GM18498 (cell line): ENCODE results near the gene PRSS36.

Experiments
- ATAC-seq: cut with Tn5 transposase; IDR thresholded peaks from one replicate; pipeline ENCODE4 v1.9.1; 2021; ENCODE audit warnings: mild to moderate bottlenecking, moderate library complexity; ENCODE audit not compliant: unreplicated experiment

Gene PRSS36

GRCh38 chr16:31128711-31129567 lies 20.9 kb downstream of the PRSS36 start:
- no peak for ATAC-seq

- no peak for ATAC-seq
Observed at GRCh38 chr16:31127182-31127581, 22.7 kb downstream of the PRSS36 start.

GRCh38 chr16:31125844-31126243 lies 24.0 kb downstream of the PRSS36 start:
- no peak for ATAC-seq

- ATAC-seq, result no peak
Observed at GRCh38 chr16:31120129-31120528, 29.7 kb downstream of the PRSS36 start.

- no peak for ATAC-seq
Observed at GRCh38 chr16:31118223-31119155, 31.4 kb downstream of the PRSS36 start.

- peak; percentile 93 for ATAC-seq
Observed at GRCh38 chr16:31117384-31118222, 32.3 kb downstream of the PRSS36 start, which contains the start of gene KAT8. KAT8 (plus strand) TSS chr16:31117664; CDS start chr16:31117682, 18 bp downstream.

GRCh38 chr16:31114468-31114867 lies 35.4 kb downstream of the PRSS36 start:
- no peak for ATAC-seq

GRCh38 chr16:31113121-31114120 lies 36.4 kb downstream of the PRSS36 start:
- ATAC-seq, result no peak

GRCh38 chr16:31112711-31113110 lies 37.2 kb downstream of the PRSS36 start:
- no peak for ATAC-seq

GRCh38 chr16:31111881-31112466 lies 37.9 kb downstream of the PRSS36 start:
- ATAC-seq, result no peak

GRCh38 chr16:31110106-31111034 lies 39.5 kb downstream of the PRSS36 start:
- no peak for ATAC-seq

- ATAC-seq, result no peak
Observed at GRCh38 chr16:31109622-31110021, 40.2 kb downstream of the PRSS36 start.

GRCh38 chr16:31108794-31109558 lies 40.9 kb downstream of the PRSS36 start:
- ATAC-seq, result no peak

- peak; percentile 84 for ATAC-seq
Observed at GRCh38 chr16:31108035-31108793, 41.7 kb downstream of the PRSS36 start, which contains the start of gene BCKDK. BCKDK (plus strand) TSS chr16:31108386; CDS start chr16:31109224, 838 bp downstream.

- ATAC-seq, result peak; percentile 55
Observed at GRCh38 chr16:31107465-31107867, 42.4 kb downstream of the PRSS36 start.
